SHP77 (cell line): Measurements from ENCODE around the gene ENTPD1.
"Not testable (repeated sequence)": the region's sequence is repeated elsewhere in the genome, so short reads cannot be mapped to it uniquely, and the experiment has no call there.

Experiments
- DNase-seq, 2 experiments: peaks; one replicate each; lab custom pipeline; 2025; lab: John Stamatoyannopoulos, UW

The ENTPD1 gene

DNA sequence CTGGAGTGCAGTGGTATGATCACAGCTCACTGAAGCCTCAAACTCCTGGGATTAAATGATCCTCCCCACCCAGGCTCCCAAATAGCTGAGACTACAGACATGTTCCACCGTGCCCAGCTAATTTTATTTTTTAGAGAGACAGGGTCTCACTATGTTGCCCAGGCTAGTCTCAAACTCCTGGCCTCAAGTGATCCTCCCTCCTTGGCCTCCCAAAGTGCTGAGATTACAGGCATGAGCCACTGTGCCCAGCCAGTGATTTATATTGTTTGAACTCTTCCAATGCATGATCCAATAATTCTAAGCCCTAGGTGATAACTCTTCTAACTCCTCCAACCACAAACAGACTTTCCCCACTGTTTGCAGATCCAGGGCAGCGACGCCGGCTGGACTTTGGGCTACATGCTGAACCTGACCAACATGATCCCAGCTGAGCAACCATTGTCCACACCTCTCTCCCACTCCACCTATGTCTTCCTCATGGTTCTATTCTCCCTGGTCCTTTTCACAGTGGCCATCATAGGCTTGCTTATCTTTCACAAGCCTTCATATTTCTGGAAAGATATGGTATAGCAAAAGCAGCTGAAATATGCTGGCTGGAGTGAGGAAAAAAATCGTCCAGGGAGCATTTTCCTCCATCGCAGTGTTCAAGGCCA lies 110.0 kb downstream of the ENTPD1 start:
- no peak for DNase-seq

DNA sequence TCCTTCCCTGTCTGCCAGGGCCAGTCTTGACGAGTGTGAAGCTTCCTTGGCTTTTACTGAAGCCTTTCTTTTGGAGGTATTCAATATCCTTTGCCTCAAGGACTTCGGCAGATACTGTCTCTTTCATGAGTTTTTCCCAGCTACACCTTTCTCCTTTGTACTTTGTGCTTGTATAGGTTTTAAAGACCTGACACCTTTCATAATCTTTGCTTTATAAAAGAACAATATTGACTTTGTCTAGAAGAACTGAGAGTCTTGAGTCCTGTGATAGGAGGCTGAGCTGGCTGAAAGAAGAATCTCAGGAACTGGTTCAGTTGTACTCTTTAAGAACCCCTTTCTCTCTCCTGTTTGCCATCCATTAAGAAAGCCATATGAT lies 110.5 kb downstream of the ENTPD1 start:
- no peak for DNase-seq

DNA sequence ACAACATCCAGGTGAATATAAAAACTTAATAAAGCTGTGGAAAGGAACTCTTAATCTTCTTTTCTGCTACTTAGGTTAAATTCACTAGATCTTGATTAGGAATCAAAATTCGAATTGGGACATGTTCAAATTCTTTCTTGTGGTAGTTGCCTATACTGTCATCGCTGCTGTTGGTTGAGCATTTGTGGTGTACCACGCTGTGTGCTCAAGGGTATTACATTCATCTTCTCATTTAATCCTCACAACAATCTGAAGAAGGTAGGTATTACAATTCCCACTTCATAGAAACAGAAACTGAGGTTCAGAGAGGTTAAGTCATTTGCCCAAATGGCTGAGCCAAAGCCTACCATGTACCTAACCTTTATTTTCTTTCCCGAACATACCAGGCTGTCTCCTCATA lies 111.9 kb downstream of the ENTPD1 start:
- DNase-seq, result no peak

DNA sequence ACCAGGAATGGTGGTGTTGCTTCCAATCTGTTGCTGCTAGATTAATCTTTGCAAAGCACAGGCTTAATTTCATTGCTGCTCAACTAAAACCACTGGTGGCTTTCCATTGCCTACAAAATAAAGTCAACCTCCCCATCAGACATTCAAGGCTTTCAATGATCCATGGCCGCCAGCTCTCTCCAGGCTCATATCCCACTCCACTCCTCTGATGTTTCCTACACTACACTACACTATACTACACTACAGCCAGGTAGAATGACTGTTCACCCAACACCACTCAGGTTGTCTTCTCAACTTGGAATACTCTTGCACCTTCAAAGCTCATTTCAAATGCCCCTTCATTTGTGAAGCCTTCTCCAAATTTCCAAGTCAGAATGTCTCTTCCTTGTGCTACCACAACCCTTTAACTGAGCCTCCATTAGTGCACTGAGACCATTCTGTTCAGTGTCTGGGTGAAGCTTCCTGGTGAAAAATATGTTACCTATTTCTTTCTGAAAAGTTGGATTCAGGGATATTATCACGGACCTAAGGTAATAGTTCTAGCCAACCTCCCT lies 116.3 kb downstream of the ENTPD1 start:
- no peak for DNase-seq

DNA sequence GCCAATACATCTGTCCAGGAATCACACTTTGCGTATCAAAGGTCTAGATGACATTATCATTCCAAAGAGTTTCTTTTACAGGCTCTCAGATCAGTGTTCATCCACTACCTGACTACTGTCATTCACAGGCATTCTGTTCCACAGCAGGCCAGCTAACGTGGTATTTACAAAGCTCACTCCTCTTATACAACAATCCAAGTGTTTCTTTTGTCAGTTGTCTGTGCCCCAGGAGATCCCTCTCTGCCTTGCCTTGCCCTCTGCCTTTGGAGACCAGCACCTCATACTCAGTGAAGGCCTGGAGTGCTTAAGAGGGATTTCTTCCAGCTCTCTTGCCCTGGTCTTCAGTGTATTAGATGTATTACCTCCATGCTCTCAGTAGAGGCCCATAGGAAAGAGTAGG lies 117.2 kb downstream of the ENTPD1 start:
- no peak for DNase-seq

DNA sequence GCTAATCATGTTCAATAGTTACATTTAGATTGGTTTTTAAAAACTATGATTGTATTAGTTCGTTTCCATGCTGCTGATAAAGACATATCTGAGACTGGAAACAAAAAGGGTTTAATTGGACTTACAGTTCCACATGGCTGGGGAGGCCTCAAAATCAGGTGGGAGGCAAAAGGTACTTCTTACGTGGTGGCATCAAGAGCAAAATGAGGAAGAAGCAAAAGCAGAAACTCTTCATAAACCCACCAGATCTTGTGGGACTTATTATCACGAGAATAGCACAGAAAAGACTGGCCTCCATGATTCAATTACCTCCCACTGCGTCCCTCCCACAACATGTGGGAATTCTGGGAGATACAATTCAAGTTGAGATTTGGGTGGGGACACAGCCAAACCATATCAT lies 117.7 kb downstream of the ENTPD1 start:
- DNase-seq, result no peak

DNA sequence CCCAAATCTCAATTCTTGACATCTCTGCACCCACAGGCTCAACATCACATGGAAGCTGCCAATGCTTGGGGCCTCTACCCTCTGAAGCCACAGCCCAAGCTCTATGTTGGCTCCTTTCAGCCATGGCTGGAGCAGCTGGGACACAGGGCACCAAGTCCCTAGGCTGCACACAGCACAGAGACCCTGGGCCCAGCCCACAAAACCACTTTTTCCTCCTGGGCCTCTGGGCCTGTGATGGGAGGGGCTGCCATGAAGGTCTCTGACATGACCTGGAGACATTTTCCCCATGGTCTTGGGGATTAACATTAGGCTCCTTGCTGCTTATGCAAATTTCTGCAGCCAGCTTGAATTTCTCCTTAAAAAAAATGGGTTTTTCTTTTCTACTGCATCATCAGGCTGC lies 118.8 kb downstream of the ENTPD1 start:
- not testable (repeated sequence) for DNase-seq

DNA sequence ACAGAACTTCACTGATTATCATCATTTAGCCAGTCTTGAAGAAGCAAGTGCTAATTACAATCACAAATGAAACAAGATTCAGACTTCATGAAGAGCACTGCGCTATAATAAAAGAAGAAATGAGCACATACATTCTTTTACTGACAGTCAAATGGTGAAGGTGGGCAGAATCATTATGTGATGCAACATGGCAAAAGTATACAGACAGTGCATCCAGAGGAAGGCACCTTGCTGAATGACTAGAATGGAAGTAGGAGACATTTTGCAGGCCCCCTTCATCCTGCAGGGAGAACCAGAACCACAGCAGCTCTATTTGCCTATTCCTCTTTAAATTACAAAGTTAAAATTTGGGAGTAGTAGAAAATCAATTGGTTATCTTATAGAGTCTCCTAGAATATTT lies 120.8 kb downstream of the ENTPD1 start:
- DNase-seq, result no peak

DNA sequence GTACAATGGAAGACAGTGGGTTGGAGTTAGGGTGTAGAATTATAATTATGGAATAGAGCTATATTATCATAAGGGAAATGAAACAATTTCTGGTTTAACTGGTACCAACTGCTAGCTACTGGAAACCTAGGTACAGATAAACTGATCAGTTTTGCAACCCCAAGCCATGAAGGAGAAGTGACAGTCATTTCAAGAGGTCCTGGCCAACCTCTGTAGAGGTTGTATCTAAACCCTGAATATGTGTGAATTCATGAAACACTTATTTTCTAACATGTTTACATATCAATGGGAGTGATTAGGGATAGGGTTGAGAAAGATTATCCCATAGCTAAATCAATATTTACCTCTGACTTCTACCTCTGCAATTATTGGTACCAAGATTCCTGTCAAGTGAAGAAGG lies 121.9 kb downstream of the ENTPD1 start:
- DNase-seq, result no peak

DNA sequence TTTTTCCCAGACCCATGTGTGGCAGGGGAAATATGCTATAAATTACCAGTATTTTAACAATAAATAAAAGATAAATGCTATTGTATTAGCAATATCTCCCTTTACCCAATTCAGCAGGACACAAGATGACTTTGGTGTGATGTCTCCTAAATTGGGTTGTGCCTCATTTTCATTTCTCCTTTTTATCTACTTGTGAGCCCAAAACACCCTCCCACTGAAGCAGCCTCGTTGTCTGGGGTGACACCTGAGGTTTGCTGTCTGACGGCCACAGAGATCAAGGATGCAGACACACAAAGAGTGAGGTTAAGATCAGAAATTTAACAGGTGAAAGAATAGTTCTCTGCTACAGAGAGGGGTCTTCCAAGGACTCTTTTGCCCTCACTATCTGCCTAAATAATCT lies 124.7 kb downstream of the ENTPD1 start:
- no peak for DNase-seq

DNA sequence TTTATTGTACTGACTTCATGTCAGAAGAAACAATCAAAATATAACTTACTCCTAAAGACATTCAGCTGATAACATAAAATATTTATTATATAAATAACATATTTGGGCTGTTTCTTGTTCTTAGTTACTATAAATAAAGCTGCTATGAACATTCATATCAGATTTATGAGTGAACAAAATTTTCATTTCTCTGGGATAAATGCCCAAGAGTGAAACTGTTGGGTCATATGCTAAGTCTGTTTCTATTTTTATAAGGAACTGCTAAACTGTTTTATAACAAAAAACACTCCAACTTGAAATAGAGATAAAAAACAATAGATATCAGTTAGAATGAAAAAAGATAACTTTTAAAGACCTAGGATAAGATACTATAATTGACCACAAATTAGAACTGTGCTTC lies 125.4 kb downstream of the ENTPD1 start:
- no peak for DNase-seq

DNA sequence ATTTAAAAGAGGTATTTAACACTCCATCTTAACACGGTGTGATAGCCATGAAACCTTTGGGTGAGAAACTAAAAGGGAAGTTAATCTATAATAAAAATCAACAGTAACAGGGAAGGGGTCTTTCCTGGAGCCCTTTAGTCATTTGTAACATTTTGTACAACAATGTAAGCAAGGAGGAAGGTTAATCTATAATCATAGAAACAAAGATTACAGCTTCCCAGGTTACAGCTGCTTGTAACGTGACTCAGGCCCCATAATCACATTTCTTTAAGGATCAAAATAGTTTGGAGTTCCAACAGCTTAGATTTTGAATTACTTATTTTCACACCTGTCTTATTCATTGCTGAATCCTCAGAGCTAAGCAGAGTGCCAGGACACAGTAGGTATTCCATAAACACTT lies 133.9 kb downstream of the ENTPD1 start:
- DNase-seq, result no peak

DNA sequence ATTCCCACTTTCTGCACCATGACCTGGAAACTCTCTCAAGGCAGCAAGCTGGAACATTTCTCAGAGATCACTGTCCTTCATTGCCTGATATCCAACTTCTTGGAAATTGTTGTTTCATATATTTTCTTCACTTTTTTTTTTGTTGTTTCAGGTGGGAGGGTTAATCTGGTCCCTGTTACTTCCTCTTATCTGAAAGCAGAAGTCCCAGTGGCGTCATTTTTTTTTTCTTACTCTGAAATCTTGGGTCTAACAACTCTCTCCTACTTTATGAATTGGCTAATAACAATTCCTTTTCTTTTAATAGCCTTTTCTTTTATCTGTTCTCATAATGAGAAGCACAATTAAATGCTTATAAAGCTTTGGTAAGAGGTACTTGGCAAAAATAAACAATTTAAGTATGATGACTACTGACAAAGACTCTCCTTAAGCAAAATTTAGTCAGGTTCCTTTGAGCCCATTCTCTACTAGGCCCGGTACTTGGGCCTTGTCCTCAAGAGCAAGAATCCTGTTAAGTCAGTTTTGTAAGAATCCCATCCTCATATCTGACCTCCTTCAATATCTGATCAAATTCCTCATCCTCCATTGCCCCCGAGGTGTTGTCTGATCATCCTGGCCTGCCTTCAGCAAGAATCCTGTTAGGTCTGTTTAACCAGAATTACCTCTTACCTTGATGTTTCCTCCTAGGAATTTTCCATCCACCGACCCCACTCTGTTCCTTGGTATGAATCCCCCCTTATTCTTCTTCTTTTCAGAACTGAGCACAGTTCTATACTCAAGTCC lies 140.3 kb downstream of the ENTPD1 start:
- no peak for DNase-seq

DNA sequence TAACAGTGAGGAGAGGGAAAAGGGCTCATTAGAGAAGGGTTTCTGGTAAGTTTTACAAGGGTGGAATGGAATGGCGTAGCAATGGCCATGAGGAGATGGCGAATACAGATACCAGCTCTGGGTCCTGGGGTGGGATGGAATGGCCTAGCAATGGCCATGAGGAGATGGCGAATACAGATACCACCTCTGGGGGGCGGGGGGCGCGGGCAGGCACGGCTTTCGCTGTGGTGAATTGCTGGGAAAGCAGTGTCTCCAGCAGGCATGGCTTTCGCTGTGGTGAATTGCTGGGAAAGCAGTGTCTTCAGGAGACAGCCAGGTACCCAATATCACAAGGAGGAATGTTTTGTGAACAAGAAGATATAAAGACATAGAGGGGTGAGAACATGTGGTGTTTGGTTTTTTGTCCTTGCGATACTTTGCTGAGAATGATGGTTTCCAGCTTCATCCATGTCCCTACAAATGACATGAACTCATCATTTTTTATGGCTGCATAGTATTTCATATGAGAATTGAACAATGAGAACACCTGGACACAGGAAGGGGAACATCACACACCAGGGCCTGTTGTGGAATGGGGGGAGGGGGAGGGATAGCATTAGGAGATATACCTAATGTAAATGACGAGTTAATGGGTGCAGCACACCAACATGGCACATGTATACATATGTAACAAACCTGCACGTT lies 150.1 kb downstream of the ENTPD1 start:
- not testable (repeated sequence) for DNase-seq

DNA sequence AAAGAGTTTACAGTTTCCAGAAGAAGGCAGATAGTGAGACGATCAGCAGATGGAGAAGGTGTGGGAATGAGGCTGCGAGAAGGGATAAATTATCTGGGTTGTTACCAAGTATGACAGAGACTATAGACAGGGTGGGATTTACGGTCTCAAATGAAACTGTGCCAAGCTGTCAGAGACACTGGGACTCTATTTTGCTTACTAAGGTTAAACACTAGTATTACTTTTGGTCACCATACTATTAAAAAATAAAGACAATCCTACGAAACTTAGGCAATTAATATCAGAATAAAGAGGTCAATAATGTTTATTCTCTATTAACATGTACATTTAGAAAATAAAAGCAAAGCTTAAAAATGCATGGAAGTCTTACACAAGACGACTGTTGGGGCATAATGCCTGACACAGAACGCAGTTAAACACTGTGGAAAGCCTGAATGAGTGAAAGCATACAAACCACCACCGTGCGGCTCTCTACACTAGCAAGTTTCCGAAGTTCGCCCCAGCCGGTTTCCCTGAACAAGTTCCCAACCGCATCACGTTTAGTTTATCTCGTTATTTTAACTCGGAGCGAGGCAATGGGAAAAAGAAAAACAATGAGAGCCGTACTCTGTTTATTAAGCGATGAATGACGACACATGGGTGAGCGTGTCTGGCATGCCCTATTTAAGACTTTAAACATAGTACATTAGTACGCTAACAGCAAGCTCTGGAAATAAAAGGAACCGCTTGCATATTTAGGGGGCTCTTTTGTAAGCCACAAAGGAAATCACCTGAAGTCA lies 150.9 kb downstream of the ENTPD1 start:
- DNase-seq, result peak; percentile 33 to 34

DNA sequence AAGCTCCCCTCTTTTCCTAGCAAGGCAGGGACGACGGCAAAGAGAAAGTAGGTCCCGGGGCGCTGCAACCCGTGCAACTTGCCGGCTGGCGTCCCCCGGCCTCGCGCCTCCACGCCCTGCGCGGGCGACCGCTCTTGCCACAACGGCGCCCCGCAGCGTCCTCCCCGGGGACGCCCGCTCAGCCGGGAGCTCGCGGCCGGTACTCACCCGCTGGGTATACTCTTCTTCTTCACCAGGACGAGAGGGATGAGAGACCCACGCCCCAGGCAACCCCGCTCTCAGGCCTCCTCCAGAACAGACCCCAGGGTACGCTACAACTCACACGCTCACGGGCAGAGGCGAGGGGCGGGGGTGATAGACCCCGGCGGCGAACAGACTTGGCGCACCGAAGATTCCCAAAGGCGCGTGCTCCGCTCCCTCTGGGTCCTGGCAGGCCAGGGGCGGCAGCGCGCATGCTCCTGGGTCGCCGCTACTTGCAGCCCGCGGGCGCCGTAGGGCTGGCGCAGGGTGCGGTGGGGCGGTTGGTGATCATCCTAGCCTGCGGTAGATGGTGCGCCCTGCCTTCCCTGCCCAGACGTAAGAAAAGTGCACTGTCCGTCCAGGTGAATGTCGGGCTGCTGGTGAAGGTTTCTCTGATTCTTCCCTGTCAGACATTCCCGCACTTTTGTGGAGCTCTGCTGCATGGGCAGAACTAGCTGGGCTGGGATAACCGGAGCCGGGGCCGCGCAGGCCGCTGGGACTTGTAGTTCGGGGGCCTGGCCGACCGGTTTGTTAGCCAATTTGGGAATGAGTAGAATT lies 151.7 kb downstream of the ENTPD1 start, which contains the start of gene CC2D2B:
TSS of gene CC2D2B (plus strand) at position 520 of the 798 bp plus-strand sequence. CDS start 3,349 bp downstream, outside the sequence.
- peak; percentile 76 to 86 for DNase-seq

DNA sequence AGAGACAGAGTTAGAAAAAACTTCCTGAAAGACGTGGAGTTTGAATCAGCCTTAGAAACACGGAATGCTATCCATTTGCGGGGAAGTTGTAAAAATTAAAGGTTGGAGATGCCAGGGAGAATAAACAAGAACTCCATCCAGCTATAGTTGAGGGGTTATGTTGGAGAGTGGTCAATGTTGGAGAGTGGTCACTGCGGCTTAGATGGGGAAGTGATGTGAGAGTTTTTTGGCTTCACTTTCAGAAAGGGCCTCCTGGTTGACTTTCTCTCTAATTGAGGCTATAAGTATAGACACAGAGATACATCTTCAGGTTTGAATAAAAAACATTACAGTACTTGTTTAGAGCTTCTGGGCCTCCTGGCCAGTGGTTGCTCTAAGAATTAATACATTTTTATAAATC lies 152.5 kb downstream of the ENTPD1 start:
- DNase-seq, result no peak

DNA sequence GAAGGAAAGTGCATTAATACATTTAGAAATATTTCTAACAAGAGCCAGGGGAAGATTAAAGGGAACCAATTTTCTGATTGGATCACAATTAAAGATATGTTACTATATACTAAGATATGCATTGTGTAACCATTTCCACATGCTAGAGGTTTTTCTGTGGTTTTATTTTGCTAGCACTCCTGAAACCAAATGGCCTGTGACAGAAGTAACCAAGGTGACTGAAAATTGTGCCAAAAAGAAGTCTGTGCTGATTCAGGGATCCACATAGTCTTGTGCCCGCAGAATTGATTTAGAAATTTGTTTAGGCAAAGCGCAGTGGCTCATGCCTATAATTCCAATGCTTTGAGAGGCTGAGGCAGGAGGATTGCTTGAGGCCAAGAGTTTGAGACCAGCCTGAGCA lies 153.6 kb downstream of the ENTPD1 start:
- DNase-seq, result no peak

DNA sequence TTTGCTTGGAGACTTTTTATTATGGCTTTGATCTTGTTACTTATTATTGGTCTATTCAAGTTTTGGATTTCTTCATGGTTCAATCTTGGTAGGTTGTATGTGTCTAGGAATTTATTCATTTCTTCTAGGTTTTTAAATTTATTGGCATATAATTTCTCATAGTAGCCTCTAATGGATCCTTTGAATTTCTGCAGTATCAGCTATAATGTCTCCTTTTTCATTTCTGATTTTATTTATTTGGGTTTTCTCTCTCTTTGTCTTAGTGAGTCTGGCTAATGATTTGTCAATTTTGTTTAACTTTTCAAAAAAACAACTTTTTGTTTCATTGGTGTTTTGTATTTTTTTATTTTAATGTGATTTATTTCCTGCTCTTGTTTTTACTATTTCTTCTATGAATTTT lies 160.1 kb downstream of the ENTPD1 start:
- DNase-seq, result not testable (repeated sequence)
